Stimulated activated CD8-positive, alpha-beta memory T cell treated with anti-CD3 and anti-CD28 coated beads, Interleukin-2, amount 100 ng/mL, for 1 hour (primary cell): ENCODE results near the gene DENND6A.
"Not testable (repeated sequence)": the region's sequence is repeated elsewhere in the genome, so short reads cannot be mapped to it uniquely, and the experiment has no call there.

Experiments
- DNase-seq, 2 donors: peaks; one replicate each; pipeline ENCODE4 v3.0.0-alpha.2; 2020; ENCODE audit warnings: low read depth in 2 of 2

DENND6A gene

GRCh38 chr3:57644740-57645139 is 48.1 kb downstream of the DENND6A start:
- no peak for DNase-seq

GRCh38 chr3:57637391-57637790 is 55.5 kb downstream of the DENND6A start:
- DNase-seq: no peak

GRCh38 chr3:57634259-57634658 is 58.6 kb downstream of the DENND6A start:
- not testable (repeated sequence) for DNase-seq

- no peak for DNase-seq
Observed at GRCh38 chr3:57627976-57628375, 64.9 kb downstream of the DENND6A start.

GRCh38 chr3:57624801-57625200 is 68.1 kb downstream of the DENND6A start:
- DNase-seq: no peak

GRCh38 chr3:57622362-57622761 is 70.5 kb downstream of the DENND6A start:
- no peak for DNase-seq

- DNase-seq: no peak
Observed at GRCh38 chr3:57617739-57618138, 75.1 kb downstream of the DENND6A start.

- no peak for DNase-seq
Observed at GRCh38 chr3:57616233-57616632, 76.6 kb downstream of the DENND6A start.

GRCh38 chr3:57611870-57612269 is 81.0 kb downstream of the DENND6A start:
- DNase-seq: not testable (repeated sequence)

- no peak for DNase-seq
Observed at GRCh38 chr3:57605683-57606082, 87.2 kb downstream of the DENND6A start.

GRCh38 chr3:57604971-57605370 is 87.9 kb downstream of the DENND6A start:
- DNase-seq: no peak

- DNase-seq: no peak
Observed at GRCh38 chr3:57600195-57600594, 92.7 kb downstream of the DENND6A start.

- no peak for DNase-seq
Observed at GRCh38 chr3:57598765-57599360, 94.0 kb downstream of the DENND6A start.

GRCh38 chr3:57597127-57597923 is 95.6 kb downstream of the DENND6A start, which contains the start of gene ARF4:
Gene ARF4, minus strand, starts transcription at chr3:57597344. Its CDS starts 204 bp downstream, at chr3:57597140.
- peak; percentile 98 to 99 for DNase-seq

GRCh38 chr3:57596495-57597126 is 96.3 kb downstream of the DENND6A start:
- peak; percentile 37 to 38 for DNase-seq

- DNase-seq: no peak
Observed at GRCh38 chr3:57594576-57594975, 98.3 kb downstream of the DENND6A start.

GRCh38 chr3:57594144-57594543 is 98.7 kb downstream of the DENND6A start:
- no peak for DNase-seq

- DNase-seq: no peak
Observed at GRCh38 chr3:57592306-57592705, 100.6 kb downstream of the DENND6A start.

GRCh38 chr3:57587905-57588304 is 105.0 kb downstream of the DENND6A start:
- no peak for DNase-seq

- no peak for DNase-seq
Observed at GRCh38 chr3:57586778-57587177, 106.1 kb downstream of the DENND6A start.

- no peak for DNase-seq
Observed at GRCh38 chr3:57583544-57583943, 109.3 kb downstream of the DENND6A start.

GRCh38 chr3:57582474-57583168 is 110.3 kb downstream of the DENND6A start:
- DNase-seq: no peak
